Measurements from ENCODE around the gene THSD7A. TPM values are rescaled to one million over a fixed set of nuclear protein-coding genes. Genes with fewer than 3 reads are reported as not detected.

Gene THSD7A
- total and polyA plus RNA-seq, 7 donors = 0.06 to 1.4 (median 0.21) TPM

GRCh38 chr7:11557627-11558026 lies 274.4 kb downstream of the THSD7A start:
- DNase-seq (no peak), ATAC-seq (no peak)
- WGBS, 3 donors = 43 to 57% (median 51%) methylated on average over 2 of the region's 2 CpGs
- Histone ChIP-seq H3K4me1 (no peaks in the 10 kb centered on the region), H3K36me3 (ENCODE audit: insufficient read depth in 1 of 2, low read depth in 1 of 2) (no peaks in the 10 kb centered on the region), H3K27ac (no peak overlapping the region), H3K27me3 (ENCODE audit: insufficient read depth in 3 of 3, low read length in 2 of 3) (no peaks in the 10 kb centered on the region), H3K9me3 (no peaks in the 10 kb centered on the region), H3K4me3 (no peak overlapping the region)
- intact Hi-C loops (cut with DNase I) = no loop called here
- TF ChIP-seq CTCF (IDR thresholded peaks at IDR 0.05) = no peak

- Histone ChIP-seq H3K9me3 (no peaks in the 10 kb centered on the region), H3K36me3 (ENCODE audit: insufficient read depth in 1 of 2, low read depth in 1 of 2) (no peaks in the 10 kb centered on the region), H3K4me3 (no peak overlapping the region), H3K27ac (no peak overlapping the region), H3K4me1 (no peaks in the 10 kb centered on the region), H3K27me3 (ENCODE audit: insufficient read depth in 3 of 3, low read length in 2 of 3) (no peaks in the 10 kb centered on the region)
- no peak for TF ChIP-seq CTCF (IDR thresholded peaks at IDR 0.05)
- 66 to 78% (median 67%) methylated on average over 6 of the region's 6 CpGs for WGBS, 3 donors
- no peak for ATAC-seq
- intact Hi-C loops (cut with DNase I) = no loop called here
- DNase-seq = no peak
Measured at GRCh38 chr7:11552676-11553296, 279.2 kb downstream of the THSD7A start.

- H3K27ac ChIP-seq = no peak overlapping the region
- no peaks in the 10 kb centered on the region for H3K36me3 ChIP-seq (ENCODE audit: insufficient read depth in 1 of 2, low read depth in 1 of 2)
- H3K4me3 ChIP-seq = no peak overlapping the region
- no peaks in the 10 kb centered on the region for H3K27me3 ChIP-seq (ENCODE audit: insufficient read depth in 3 of 3, low read length in 2 of 3)
- H3K9me3 ChIP-seq = no peaks in the 10 kb centered on the region
- ATAC-seq (no peak), DNase-seq (no peak)
- TF ChIP-seq CTCF (IDR thresholded peaks at IDR 0.05) = no peak
- no peaks in the 10 kb centered on the region for H3K4me1 ChIP-seq
- intact Hi-C loops (cut with DNase I) = no loop called here
Measured at GRCh38 chr7:11551470-11551869, 280.5 kb downstream of the THSD7A start.

- 42 to 95% (median 58%) methylated on average over 1 of the region's 1 CpG for WGBS, 3 donors
- Histone ChIP-seq H3K4me3 (no peak overlapping the region), H3K27ac (no peak overlapping the region), H3K4me1 (no peaks in the 10 kb centered on the region), H3K27me3 (ENCODE audit: insufficient read depth in 3 of 3, low read length in 2 of 3) (no peaks in the 10 kb centered on the region), H3K9me3 (no peaks in the 10 kb centered on the region), H3K36me3 (ENCODE audit: insufficient read depth in 1 of 2, low read depth in 1 of 2) (no peaks in the 10 kb centered on the region)
- ATAC-seq (no peak), DNase-seq (no peak)
- no peak for TF ChIP-seq CTCF (IDR thresholded peaks at IDR 0.05)
- intact Hi-C loops (cut with DNase I) = no loop called here
Measured at GRCh38 chr7:11548532-11548931, 283.5 kb downstream of the THSD7A start.

- H3K4me1 ChIP-seq = no peaks in the 10 kb centered on the region
- H3K4me3 ChIP-seq = no peak overlapping the region
- no peaks in the 10 kb centered on the region for H3K27me3 ChIP-seq (ENCODE audit: insufficient read depth in 3 of 3, low read length in 2 of 3)
- no peak for ATAC-seq
- no peak for DNase-seq
- intact Hi-C loops (cut with DNase I) = no loop called here
- WGBS, 3 donors = 87 to 91% (median 88%) methylated on average over 8 of the region's 8 CpGs
- H3K27ac ChIP-seq = no peak overlapping the region
- no peak for TF ChIP-seq CTCF (IDR thresholded peaks at IDR 0.05)
- H3K36me3 ChIP-seq (ENCODE audit: insufficient read depth in 1 of 2, low read depth in 1 of 2) = no peaks in the 10 kb centered on the region
- H3K9me3 ChIP-seq = no peaks in the 10 kb centered on the region
Measured at GRCh38 chr7:11541330-11541729, 290.7 kb downstream of the THSD7A start.

Data from psoas muscle (tissue), 8 donors.